ENCODE results near the gene SCARF2.

DNA sequence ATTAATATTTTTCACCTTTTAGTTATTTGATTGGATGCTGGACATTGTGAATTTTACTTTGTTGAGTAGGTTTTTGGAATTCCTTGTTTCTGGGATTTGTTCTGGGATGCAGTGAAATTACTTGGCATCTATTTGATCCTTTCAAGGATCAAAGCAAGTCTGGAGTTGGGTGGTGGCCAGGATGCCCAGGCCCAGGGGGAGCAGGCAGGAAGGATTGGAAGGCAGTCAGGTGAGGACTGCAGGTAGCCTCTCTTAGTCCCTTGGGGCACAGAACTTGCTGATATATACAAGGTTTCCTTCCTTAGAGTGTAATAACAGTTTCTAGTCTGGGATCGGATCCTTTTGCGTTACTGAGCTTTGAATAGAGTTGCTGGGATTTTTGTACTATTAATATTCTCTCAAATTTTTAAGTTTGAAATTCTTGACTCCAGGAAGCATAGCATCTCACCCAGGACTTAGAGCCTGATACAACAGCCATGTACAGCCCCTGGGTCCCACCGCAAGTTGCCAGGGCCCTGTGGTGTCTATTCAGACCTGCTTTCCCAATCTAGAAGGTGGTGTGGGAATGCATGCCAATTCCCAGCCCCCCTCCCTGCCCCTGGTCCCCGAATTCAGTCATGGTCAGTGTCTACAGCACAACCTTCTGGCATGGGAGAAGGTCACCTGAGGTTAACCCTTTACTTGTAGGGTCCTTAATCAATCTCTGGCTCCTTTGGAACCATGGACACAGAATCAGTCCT lies 37.6 kb downstream of the SCARF2 start:
- TF ChIP-seq HDGF (IDR thresholded peaks at IDR 0.05; ENCODE audit: borderline replicate concordance) (no peak), FOXM1 (IDR thresholded peaks at IDR 0.05; ENCODE audit: borderline replicate concordance) (no peak), FOXK2 (IDR thresholded peaks at IDR 0.05) (no peak)

Data from HEK293T (cell line).